Spleen (tissue), 7 donors: ENCODE results near the gene UBL4A.

Experiments
- POLR2A ChIP-seq, 3 donors: fragments of 450-650 bp; IDR thresholded peaks; one replicate each; pipeline ENCODE4 v1.5.1; 2017; ENCODE audit warnings: antibody characterized with exemption in 3 of 3, mild to moderate bottlenecking in 1 of 3
- POLR2AphosphoS5 ChIP-seq, 3 donors: sonication (generic); formaldehyde crosslinking; IDR thresholded peaks; one replicate each; pipeline ENCODE4 v1.5.1; 2017; ENCODE audit warnings: antibody characterized with exemption in 3 of 3
- TF ChIP-seq, protein P1 (sequence below), 11 experiments: fragments of 200-600 bp in 7 of 11; fragments of 450-650 bp in 4 of 11; sonication (generic) in 4 of 11; IDR thresholded peaks in 8 of 11; conservative IDR thresholded peaks in 3 of 11; 1 replicate in 7 of 11; 2 replicates in 4 of 11; pipeline versions ENCODE4 v1.4.0 to v1.8.0; 2016 to 2021; ENCODE audit warnings: antibody characterized with exemption in 11 of 11, inconsistent platforms in 4 of 11, mild to moderate bottlenecking in 1 of 11
- donor health status: DM: no; HTN: no; CAD: no; lungs with moderate emphysema.
- donor health status: DM: no; HTN: no; CAD: no.
- donor health status: DM: no; HTN: no; CAD: no.

DNA sequence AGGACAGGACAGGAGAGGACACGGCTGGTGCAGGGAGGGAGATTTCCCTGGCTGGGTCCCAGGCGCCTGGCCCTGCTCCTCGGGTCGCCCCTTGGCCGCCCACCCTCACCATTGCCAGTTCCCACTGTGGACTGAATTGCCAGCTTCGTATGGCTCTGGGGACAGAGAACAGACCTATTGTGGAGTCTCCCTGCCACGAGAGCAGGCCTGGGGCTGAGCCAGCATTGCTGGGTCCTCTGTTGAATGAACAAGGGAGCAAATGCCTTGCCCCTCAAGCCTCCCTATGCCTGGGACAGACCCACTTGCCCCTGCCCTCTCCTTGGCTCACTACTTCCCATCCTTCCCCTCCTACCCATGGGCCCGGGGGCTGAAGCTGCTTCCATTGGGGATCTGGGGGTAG, 24.0 kb downstream of the UBL4A start:
- TF ChIP-seq, protein P1, sequence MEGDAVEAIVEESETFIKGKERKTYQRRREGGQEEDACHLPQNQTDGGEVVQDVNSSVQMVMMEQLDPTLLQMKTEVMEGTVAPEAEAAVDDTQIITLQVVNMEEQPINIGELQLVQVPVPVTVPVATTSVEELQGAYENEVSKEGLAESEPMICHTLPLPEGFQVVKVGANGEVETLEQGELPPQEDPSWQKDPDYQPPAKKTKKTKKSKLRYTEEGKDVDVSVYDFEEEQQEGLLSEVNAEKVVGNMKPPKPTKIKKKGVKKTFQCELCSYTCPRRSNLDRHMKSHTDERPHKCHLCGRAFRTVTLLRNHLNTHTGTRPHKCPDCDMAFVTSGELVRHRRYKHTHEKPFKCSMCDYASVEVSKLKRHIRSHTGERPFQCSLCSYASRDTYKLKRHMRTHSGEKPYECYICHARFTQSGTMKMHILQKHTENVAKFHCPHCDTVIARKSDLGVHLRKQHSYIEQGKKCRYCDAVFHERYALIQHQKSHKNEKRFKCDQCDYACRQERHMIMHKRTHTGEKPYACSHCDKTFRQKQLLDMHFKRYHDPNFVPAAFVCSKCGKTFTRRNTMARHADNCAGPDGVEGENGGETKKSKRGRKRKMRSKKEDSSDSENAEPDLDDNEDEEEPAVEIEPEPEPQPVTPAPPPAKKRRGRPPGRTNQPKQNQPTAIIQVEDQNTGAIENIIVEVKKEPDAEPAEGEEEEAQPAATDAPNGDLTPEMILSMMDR (IDR thresholded peaks at IDR 0.05 in 8 of 11, conservative IDR thresholded peaks at IDR 0.05 in 3 of 11) = no peak
- TF ChIP-seq POLR2A (IDR thresholded peaks at IDR 0.05) (no peak), POLR2AphosphoS5 (IDR thresholded peaks at IDR 0.05) (no peak)
